ENCODE data around the gene TUBGCP6.
A peak's percentile ranks its signal among the peaks of the same experiment; 100 is the strongest.

Gene TUBGCP6

DNA sequence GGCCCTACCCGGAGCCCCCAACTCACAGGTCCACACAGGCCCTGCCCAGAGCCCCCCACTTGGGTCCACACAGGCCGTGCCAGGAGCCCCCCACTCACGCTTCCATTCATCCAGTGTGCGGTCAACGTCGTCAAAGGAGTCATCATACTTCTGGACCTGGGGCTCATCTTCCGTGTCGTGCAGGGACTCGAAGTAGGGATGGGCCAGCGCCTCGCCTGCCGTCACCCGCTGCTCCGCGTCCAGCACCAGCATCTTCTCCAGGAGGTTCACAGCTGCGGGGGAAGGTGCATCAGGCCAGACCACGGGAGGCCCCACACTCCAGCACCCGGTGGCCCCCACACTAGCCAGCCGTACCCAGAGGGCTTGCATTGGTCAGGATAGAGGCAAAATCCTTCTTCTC is 10.3 kb upstream of the TUBGCP6 start:
- Histone ChIP-seq H3K4me1 (peaks cover 3% of the 10 kb centered on the region), H3K36me3 (replicated peaks) (peaks cover 44% of the 10 kb centered on the region), H3K27me3 (ENCODE audit: low read depth) (no peaks in the 10 kb centered on the region), H3K9me3 (no peaks in the 10 kb centered on the region), H3K4me3 (no peak overlapping the region)
- in situ Hi-C loops (cut with MboI; ENCODE audit: low sequenced_read_pairs) = loop anchor here (10.0 kb wide), 1 partner anchor 260 kb away; no protein-coding TSS in a partner anchor
- DNase-seq (ENCODE audit: low spot score in 2 of 2) = no peak

DNA sequence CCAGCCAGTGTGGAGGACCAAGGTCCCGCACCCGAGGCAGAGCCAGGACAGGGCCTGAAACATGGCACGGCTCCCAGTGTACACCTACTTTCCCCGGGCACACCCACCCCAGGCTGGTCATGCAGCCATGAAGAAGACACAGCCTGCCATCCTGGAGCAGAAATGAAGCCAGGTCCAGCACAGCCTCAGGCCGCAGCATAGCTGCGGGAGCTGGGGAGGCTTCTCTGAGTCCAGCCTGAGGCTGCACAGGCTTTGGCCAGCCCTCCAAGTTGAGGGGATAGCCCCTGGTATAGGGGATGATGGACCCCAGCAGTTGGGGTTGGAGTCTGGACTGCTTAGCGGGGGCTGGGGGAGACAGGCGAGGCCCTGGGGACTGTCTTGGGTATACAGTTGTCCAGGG is 9.1 kb upstream of the TUBGCP6 start:
- Histone ChIP-seq H3K4me3 (no peak overlapping the region), H3K4me1 (peaks cover 5% of the 10 kb centered on the region), H3K27me3 (ENCODE audit: low read depth) (no peaks in the 10 kb centered on the region), H3K36me3 (replicated peaks) (peaks cover 51% of the 10 kb centered on the region), H3K9me3 (no peaks in the 10 kb centered on the region)
- no peak for DNase-seq (ENCODE audit: low spot score in 2 of 2)
- in situ Hi-C loops (cut with MboI; ENCODE audit: low sequenced_read_pairs) = loop anchor here (5.0 to 10.0 kb wide), 2 partner anchors 73 to 261 kb away; partner anchors contain the start of gene DENND6B

DNA sequence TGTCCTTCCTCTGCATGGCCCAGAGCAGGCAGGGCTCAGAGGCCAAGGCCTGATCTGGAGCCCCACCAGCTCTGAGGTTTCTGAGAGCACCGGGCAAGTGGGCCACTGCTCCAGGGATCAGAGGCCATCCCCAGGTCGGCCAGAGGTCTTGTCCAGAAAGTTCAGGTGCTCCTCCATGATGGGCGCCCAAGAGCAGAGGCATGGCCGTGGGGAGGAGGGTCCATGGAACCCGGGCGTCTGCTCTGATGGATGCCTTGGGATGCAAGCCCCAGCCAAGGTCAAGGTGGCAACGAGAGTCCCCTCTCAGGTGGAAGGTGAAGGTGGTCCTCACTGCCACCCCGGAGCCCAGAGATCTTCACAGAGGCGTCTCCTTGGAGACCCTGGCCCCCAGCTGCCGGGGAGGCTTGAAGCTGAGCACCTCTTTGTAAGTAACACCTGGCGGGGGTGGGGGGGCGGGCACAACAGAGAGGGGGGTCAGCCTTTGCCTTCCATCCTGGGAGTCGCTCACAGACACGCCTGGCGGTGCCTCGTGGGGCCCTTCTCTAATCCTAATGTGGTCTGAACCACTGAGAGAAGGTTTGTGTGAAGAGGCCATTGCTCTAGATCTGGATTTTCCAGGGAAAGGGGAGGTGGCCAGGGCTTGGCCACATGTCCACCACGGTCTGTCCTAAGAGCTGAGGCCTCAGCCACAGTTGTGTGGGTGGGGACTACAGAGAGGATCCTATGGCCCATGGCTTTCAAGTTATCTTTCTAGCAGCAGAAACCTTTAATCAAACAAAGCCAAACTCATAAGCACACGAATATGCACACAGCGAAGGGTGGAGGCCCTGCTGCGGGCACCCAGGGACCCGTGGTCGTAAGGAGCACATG is 8.5 kb upstream of the TUBGCP6 start:
- Histone ChIP-seq H3K4me1 (peaks cover 5% of the 10 kb centered on the region), H3K27me3 (ENCODE audit: low read depth) (no peaks in the 10 kb centered on the region), H3K4me3 (no peak overlapping the region), H3K9me3 (no peaks in the 10 kb centered on the region), H3K36me3 (replicated peaks) (peaks cover 48% of the 10 kb centered on the region)
- no peak for DNase-seq (ENCODE audit: low spot score in 2 of 2)
- in situ Hi-C loops (cut with MboI; ENCODE audit: low sequenced_read_pairs) = loop anchor here (5.0 to 10.0 kb wide), 2 partner anchors 74 to 262 kb away; partner anchors contain the start of gene DENND6B

DNA sequence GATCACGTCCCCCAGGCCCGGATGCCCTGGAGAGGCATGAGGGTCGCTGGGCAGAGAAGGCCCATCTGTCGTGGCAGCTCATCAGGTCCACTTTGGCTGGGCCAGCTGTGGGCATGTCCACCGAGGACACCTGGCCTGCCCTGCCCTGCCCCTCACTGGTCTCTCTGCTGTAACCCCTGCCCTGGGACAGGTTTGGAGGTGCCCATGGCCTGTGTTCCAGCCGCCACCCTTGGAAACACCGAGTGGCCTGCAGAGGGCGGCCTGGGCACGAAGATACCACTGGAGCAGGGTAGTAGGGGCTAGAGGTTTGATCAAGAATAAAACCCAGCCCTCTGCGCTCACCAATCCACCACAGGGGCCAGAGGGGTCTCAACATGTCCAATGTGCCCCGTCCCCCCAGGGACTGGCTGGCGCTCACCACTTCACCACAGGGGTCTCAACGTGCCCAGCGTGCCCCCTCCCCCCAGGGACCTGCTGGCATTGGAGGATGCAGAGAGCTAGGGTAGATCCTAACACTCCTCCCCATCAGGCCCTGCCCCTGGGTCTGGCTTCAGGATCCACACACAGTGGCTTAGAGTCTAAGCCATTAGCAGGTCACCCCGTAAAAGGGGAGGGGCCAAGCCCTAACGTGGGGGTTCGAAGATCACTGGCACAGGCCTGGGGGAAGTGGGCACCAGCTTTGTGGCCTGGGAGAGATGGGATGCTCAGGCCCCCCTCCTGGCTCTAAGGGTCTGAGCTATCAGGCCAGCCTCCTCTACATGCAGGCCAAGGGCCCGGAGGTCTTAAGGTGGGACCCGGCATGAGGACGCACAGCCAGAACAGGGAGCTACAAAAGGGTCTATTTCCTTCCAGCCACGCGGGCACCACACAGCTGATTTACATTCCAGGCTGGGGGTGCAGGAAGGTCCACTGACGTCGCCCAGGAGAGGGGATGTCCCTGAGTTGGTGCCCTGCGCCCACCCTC is 7.5 kb upstream of the TUBGCP6 start:
- peak; percentile 29 to 75 for DNase-seq (ENCODE audit: low spot score in 2 of 2)
- Histone ChIP-seq H3K4me3 (no peak overlapping the region), H3K4me1 (peaks cover 5% of the 10 kb centered on the region), H3K36me3 (replicated peaks) (peaks cover 50% of the 10 kb centered on the region), H3K27me3 (ENCODE audit: low read depth) (no peaks in the 10 kb centered on the region), H3K9me3 (no peaks in the 10 kb centered on the region)
- in situ Hi-C loops (cut with MboI; ENCODE audit: low sequenced_read_pairs) = loop anchor here (5.0 to 10.0 kb wide), 2 partner anchors 75 to 262 kb away; partner anchors contain the start of gene DENND6B

DNA sequence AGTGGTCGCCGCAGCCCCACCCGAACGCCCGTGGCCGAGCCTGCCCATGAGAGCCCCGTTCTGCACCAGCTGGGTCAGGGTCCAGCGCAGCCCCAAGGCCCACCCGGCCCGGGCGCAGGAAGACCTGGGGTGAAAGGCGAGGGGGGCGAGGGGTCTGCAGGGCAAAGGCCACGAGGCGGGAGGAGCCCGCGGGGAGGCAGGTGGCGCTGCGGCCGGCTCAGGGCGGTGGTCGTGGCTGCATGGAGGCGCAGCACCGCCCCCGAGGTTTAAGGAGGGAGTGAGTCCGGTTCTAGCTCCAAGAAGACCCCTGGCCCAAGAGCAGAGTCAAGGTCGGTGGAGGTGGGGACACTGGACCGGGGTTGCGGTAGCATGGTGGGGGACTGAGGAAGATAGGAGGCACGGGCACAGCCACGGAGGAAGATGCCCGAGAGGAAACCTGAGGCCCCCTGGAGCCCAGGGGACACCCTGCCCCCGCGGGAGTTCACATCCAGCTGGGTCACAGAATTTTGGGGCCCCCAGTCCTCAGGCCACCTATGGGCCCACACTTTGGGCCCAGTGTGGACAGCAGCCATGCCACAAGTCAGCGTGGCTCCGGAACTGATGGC is 6.8 kb upstream of the TUBGCP6 start:
- no peaks in the 10 kb centered on the region for H3K27me3 ChIP-seq (ENCODE audit: low read depth)
- peak overlapping the region; percentile 71 for H3K4me3 ChIP-seq
- no peak for DNase-seq (ENCODE audit: low spot score in 2 of 2)
- H3K9me3 ChIP-seq = no peaks in the 10 kb centered on the region
- H3K4me1 ChIP-seq = peaks cover 5% of the 10 kb centered on the region
- peaks cover 51% of the 10 kb centered on the region for H3K36me3 ChIP-seq (replicated peaks)
- in situ Hi-C loops (cut with MboI; ENCODE audit: low sequenced_read_pairs) = loop anchor here (5.0 to 10.0 kb wide), 2 partner anchors 76 to 263 kb away; partner anchors contain the start of gene DENND6B

DNA sequence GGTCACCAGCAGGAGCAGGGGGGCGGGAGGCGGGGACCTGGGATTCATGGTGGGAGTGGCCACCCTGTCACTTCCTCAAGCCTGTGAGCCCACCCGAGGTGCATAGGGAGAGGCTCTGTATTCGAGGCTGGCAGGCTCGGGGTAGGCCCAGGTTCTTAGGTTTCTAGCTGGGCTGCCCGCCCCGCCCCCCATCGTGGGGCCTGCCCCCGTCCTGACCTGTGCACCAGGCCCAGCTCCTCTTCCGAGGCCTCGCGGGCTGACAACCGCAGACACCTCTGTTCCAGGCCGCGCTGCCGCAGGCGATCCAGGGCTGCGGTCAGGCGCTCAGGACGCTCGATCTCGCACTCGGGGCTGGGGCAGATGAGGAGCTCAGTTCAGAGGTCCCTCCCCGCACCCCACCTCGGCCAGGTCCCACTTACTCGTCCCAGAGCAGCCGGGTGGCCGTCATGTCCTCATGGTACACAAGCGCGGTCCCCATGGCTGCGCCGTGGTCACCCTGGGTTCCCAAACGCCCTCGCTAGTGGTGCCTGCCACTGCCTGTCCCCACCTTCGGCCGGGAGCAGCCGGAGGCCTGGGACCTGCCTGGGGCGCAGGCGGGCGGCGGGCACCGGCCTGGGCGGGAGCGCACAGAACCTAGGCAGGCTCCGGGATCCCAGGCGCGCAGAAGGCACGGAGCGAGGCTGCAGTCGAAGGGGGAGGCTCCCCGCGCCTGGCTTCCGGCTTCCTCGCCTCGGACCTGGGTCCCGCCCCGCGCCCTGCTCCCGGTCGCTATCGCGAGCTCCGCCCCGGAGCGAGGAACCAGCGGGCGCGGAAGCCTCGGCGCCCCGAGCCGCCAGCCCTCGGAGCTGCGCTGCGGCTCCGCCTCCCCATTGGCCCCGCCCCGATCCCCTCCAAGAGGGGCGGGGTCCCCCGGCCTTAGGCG is 6.0 kb upstream of the TUBGCP6 start, which contains the start of gene HDAC10:
Gene HDAC10, minus strand, starts transcription at position 711 of the 922 bp plus-strand sequence. Its CDS starts 233 bp downstream, at position 478.
- peaks cover 53% of the 10 kb centered on the region for H3K36me3 ChIP-seq (replicated peaks)
- peak; percentile 80 to 91 for DNase-seq (ENCODE audit: low spot score in 2 of 2)
- in situ Hi-C loops (cut with MboI; ENCODE audit: low sequenced_read_pairs) = loop anchor here (5.0 to 10.0 kb wide), 2 partner anchors 76 to 264 kb away; partner anchors contain the start of gene DENND6B
- H3K9me3 ChIP-seq = no peaks in the 10 kb centered on the region
- peak within 1 kb of the TSS; percentile 71 for H3K4me3 ChIP-seq
- no peaks in the 10 kb centered on the region for H3K27me3 ChIP-seq (ENCODE audit: low read depth)
- H3K4me1 ChIP-seq = peaks cover 5% of the 10 kb centered on the region

DNA sequence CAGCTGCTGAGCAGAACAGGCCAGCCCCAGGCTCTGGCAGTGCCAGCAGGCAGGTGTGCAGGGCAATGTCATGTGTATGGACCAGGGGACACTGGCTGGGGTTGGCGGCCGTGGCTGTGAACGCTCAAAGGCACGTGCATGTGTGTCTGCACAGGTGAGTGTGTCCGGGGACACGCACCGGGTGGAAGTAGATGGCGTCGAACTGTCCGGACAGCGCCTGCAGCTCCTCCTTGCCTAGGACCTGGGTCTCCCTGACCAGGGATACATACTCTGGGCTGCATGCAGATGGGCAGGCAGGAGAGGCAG is 5.4 kb upstream of the TUBGCP6 start:
- in situ Hi-C loops (cut with MboI; ENCODE audit: low sequenced_read_pairs) = loop anchor here (5.0 to 10.0 kb wide), 2 partner anchors 77 to 265 kb away; partner anchors contain the start of gene DENND6B
- Histone ChIP-seq H3K9me3 (no peaks in the 10 kb centered on the region), H3K4me1 (peaks cover 5% of the 10 kb centered on the region), H3K36me3 (replicated peaks) (peaks cover 56% of the 10 kb centered on the region), H3K27me3 (ENCODE audit: low read depth) (no peaks in the 10 kb centered on the region), H3K4me3 (peak overlapping the region; percentile 71)
- DNase-seq (ENCODE audit: low spot score in 2 of 2) = no peak

DNA sequence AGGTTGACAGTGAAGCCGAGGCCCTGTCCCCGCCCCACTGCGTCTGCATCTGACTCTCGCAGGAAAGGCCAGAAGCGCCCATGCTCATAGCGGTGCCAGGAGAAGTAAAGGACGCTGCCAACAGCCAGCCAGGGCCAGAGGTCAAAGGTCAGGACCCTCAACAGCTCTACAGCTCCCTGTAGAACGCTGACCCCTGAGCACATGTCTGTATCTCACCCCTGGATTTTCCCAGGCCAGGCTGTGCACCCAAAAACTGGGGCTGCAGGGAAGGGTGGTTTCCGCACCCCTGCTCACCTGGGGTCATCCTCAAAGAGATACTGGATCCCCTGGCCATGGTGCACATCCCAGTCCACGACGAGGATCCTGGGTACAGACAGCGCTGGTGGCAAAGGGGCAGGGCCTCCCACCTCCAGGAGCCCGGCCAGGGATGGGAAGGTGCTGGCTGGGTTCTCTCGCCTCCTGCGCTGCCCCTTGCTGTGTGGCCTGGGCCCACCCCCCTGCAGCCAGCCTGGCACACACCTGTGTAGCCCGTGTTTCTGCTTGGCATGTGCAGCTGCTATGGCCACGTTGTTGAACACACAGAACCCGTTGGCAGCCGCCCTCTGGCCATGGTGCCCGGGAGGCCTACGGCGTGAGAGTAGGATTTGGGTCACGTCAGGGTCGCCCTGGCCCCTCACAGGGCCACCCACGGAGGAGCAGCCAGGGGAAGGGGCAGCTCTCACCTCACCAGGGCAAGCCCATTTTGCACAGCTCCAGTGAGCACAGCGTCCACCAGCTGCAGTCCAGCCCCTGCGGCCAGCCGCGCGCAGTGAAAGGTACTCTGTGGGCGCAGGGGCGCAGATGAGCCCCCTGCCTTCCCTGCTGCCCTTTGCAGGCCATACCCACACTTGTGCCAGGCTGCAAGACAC is 4.8 kb upstream of the TUBGCP6 start:
- DNase-seq (ENCODE audit: low spot score in 2 of 2) = no peak
- Histone ChIP-seq H3K9me3 (no peaks in the 10 kb centered on the region), H3K4me3 (peak overlapping the region; percentile 71; the same call in 1 of the 2 replicates), H3K4me1 (peaks cover 5% of the 10 kb centered on the region), H3K36me3 (replicated peaks) (peaks cover 53% of the 10 kb centered on the region), H3K27me3 (ENCODE audit: low read depth) (no peaks in the 10 kb centered on the region)
- in situ Hi-C loops (cut with MboI; ENCODE audit: low sequenced_read_pairs) = loop anchor here (5.0 to 10.0 kb wide), 2 partner anchors 78 to 265 kb away; partner anchors contain the start of gene DENND6B

DNA sequence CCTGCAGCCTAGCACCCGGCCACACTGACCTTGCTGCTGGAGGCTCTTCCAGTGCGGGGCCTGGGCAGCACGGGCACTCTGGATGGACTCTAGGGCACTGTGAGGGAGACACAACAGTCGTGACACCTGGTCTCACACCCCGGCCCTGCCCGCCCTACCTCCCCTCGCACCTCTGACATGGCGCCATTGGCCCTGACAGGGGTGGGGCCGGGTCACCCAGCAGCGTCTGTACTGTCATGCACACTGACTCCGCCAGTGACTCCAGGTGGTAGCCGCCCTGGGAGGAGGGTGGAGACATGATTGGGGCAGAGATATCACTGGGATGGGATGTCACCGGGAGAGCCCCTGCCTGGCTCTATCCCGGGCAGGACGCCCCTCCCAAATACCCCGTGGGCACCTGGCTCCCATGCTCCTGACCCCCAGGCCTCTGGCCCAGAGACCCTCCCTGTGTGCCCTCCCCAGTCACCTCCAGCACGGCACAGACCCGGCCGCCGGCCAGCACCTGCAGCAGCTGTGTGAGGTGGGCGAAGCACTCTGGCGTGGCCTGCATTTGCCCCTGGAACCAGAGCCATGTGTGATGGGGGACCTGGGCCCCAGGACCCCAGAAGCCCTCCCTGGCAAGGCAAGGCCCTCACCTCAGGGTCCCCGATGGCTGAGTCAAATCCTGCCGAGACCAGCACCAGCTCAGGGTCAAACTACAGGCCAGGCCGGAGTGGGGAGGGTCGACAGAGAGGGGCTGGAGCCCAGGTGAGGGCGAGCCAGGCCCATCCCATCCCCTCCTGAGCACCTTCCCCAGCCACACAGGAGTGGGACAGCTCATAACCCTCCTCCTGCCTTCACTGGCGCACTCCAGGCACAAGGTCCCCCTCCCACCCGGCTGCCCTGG is 3.6 kb upstream of the TUBGCP6 start:
- in situ Hi-C loops (cut with MboI; ENCODE audit: low sequenced_read_pairs) = no loop called here
- Histone ChIP-seq H3K27me3 (ENCODE audit: low read depth) (no peaks in the 10 kb centered on the region), H3K4me3 (no peak overlapping the region), H3K36me3 (replicated peaks) (peaks cover 51% of the 10 kb centered on the region), H3K9me3 (no peaks in the 10 kb centered on the region), H3K4me1 (peaks cover 5% of the 10 kb centered on the region)
- no peak for DNase-seq (ENCODE audit: low spot score in 2 of 2)

DNA sequence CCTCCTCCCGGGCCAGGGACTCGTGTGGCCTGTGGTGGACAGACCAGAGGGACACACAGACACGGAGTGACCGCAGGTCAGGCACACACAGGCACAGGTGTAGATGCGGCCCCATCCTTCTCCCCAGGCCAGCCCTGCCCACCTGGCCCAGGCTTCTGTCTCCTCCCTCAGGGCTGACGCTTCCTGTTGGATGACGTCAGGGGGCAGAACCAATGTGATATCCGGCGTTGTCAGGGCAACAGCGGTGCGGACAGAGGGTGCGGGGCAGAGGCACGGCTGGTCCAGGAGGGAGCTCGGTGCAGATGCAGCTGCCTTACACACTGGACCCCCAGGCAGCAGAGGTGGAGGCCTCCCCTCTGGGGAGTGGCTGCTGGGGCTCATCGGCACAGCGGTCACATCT is 2.9 kb upstream of the TUBGCP6 start:
- no peaks in the 10 kb centered on the region for H3K27me3 ChIP-seq (ENCODE audit: low read depth)
- no peak overlapping the region for H3K4me3 ChIP-seq
- no peaks in the 10 kb centered on the region for H3K9me3 ChIP-seq
- peak in 1 of 2 experiments; percentile 49 for DNase-seq (ENCODE audit: low spot score in 2 of 2)
- in situ Hi-C loops (cut with MboI; ENCODE audit: low sequenced_read_pairs) = no loop called here
- peaks cover 5% of the 10 kb centered on the region for H3K4me1 ChIP-seq
- peaks cover 51% of the 10 kb centered on the region for H3K36me3 ChIP-seq (replicated peaks)
